Activated CD4-positive, CD25-positive, alpha-beta regulatory T cell (primary cell): Measurements from ENCODE around the gene SPOCK2.

Experiments used
- DNase-seq, 4 experiments: peaks; one replicate each; lab custom pipeline; 2025; lab: John Stamatoyannopoulos, UW

Gene SPOCK2

DNA sequence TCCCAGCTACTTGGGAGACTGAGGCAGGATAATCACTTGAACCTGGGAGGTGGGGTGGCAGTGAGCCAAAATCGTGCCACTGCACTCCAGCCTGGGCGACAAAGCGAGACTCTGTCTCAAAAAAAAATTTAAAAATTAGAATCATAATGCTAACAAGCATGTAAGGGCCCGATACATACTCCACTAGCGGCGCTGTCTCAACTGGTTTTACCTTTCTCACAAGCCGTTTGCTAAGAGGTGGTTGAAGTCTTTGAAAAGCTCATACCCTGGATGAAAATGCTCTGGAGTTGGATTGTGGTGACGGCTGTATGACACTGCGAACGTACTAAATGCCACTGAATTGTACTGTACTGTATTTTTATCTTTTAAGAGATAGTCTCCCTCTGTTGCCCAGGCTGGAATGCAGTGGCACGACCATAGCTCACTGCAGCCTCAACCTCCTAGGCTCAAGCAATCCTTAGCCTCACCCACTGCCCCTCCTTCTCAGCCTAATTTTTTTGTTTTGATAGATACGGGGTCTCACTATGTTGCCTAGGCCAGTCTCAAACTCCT, 29.9 kb downstream of the SPOCK2 start:
- DNase-seq = no peak

DNA sequence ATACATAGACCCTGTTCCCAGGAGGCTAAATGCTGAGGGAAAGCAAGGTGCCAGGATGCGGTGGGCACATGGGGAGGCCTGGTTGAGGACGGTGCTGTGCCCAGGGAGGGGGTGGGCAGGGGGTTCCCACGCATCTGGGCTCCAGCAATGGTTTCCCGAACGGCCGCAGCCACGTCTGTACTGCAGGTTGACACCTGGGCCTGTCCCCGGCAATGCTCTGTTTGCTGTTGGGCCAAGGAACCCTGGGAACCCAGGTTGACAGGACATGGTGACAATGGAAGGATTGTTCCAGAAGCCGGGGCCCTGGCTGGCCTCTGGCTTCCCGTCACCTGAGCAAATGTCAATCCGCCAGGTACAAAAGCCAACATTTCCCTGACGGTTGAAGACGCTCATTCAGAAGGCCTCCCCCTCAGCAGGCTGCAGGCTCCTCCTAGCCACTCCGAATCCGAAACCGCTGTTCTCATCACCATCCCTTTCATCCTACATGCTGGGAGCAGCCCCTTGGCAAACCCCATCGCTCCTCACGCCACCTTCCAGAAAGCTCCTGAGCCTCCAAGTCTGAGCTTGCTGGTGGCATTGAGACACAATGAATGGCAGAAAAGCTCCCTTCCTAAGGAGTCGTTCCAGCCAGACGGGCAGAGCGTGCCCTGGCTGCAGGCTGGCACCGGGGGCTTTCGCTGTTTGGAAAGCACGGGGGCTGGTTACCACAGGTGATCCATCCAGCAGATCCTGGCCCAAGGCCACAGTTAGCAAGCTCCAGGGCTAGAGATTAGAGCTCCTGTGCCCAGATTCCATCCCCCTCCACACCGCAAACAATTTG, 31.2 kb downstream of the SPOCK2 start:
- DNase-seq = no peak

DNA sequence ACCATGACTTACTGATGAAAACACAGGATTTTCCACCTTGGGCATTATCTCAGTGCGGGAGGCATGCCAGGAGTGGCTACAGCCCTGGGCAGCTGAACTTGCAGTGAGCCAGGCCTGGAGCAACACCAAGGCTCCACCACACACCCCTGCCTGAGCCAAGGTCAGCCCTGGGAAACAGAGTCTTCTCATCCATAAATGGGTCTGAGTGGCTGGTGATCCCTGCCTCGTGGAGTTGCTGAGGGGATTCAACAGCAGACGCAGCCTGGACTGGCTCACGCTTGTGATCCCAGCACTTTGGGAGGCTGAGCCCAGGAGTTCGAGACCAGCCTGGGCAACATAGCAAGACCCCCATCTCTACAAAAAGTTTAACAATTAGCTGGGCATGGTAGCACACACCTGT, 32.2 kb downstream of the SPOCK2 start:
- no peak for DNase-seq

DNA sequence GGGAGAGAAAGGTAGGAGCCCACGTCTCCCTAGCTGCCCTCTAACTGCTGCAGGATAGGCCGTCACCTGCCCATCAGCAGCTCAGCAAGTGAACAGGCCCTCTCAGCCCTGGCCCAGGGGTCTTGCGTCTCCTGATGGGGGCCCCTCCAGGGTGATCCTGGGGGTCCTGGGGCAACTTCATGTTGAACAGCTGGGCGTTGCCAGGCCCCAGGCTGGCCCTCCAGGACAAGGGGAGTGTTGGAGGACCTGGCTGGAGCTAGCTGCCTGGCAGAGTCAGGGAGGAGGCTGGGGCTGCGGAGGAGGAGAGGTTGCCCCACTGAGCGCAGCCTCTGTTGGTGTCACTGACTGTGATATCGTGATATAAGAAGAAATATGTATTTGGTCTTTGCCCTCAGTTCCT, 34.7 kb downstream of the SPOCK2 start:
- no peak for DNase-seq

GRCh38 chr10:72050873-72051272, 37.5 kb downstream of the SPOCK2 start:
- DNase-seq = no peak

DNA sequence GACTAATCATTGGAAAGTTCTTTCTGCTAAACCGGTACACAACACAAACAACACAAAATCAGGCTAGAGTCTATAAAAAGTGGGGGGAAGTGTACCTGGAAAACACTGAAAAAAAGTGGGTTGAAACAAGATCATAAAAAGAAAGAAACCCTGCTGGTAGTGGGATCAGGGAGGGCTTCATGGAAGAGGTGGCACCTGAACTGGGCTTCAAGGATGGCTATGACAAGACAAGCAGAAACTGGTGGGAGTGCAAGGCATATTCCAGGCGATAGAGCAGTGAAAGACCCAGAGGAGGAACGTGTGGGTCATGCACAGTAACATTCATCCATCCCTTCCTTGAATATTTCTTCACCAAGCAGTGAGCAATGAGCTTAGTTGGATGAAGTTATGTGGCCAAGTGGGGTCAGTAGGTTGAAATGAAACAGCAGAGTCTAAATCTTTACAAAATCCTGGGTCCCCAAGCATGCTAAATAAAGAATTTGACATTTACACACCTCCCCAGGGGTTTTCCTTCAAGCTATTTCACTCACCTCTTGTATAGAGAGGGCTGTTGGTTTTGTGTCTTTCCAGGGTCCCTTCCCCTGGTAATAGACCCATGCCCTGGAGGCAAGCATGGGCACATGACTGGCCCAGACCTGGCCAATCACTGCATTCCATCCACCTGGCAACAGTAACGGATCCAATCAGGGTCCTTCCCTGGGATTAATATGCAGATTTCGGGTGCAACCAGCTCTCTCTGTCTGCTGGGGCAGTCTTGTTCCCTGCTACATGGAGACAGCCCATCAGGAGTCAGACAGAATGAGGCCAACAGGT, 38.2 kb downstream of the SPOCK2 start:
- no peak for DNase-seq

DNA sequence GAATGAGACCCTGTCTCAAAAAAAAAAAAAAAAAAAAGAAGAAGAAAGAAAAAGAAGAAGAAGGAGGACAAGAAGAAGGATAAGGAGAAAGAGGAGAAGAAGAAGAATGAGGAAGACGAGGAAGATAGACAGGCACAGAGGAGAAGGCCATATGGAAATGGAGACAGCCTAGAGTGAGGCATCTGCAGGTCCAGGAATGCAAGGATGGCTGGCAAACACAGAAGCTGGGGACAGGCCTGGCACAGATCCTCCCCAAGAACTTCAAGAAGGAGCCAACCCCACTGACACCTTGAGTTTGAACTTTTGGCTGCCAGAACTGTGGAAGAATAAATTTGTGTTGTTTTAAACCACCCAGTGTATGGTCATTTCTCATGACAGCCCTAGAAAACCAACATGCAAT, 38.9 kb downstream of the SPOCK2 start:
- DNase-seq = no peak

- peak; percentile 74 to 91 (median 83) for DNase-seq
Measured at GRCh38 chr10:72048450-72049124, 39.8 kb downstream of the SPOCK2 start.

DNA sequence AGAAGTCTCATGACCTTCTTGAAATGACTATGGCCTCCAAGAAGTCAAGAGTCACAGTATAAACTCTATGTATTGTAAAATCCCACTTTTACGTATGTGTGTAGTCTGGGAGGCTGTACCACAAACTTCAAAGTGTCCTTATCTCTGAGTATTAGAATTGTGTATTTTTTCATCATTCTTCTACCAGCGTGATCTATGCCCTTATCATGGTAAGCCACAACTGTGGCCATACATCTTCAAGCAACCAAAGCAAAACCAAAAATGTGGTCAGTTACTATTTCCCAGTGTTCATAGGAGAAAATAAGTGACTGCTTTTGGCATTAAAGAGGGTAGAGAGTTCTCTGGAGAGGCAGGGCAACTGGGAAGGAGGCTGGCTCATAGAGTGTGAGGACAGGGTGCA, 42.8 kb downstream of the SPOCK2 start:
- no peak for DNase-seq

- no peak for DNase-seq
Measured at GRCh38 chr10:72044417-72045041, 43.8 kb downstream of the SPOCK2 start.

- DNase-seq = no peak
Measured at GRCh38 chr10:72043016-72043834, 45.1 kb downstream of the SPOCK2 start.

DNA sequence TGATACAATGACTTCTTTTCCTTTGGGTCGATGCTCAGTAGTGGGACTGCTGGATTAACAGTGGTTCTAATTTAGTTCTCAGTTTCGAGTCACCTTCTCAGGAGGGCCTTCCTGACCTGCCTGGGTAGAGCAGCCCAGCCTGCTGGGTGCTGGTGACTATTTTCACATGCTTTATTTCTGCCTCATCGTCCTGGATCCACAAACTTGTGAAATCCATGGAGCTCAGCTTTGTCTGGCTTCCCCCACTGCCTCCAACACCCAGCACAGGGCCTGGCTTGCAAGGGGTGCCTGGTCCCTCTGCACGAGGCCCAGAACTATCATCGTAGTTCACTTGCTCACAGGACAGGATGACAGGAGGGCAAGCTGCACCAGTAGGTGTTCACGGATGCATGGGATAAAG, 46.9 kb downstream of the SPOCK2 start:
- no peak for DNase-seq

DNA sequence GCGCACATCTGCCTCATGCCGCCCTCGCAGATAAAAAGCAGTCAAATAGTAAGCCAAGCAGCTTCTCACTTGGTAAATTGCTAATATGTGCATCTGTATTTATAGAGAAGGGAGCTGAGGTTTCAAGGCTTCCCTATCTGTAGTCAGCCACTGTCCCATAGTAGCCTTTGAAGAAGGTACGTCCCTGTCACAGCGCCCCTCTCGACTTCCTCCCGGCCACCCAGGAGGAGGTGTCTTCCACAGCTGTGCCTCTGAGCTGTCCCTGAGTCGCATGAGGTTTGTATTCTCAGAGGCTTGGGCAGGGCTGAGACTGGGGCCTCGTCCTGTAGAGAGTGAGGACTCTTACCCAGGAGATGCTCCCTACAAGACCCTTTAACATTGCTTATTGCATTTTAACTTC, 49.0 kb downstream of the SPOCK2 start:
- no peak for DNase-seq

- no peak for DNase-seq
Measured at GRCh38 chr10:72038458-72039001, 49.8 kb downstream of the SPOCK2 start.

DNA sequence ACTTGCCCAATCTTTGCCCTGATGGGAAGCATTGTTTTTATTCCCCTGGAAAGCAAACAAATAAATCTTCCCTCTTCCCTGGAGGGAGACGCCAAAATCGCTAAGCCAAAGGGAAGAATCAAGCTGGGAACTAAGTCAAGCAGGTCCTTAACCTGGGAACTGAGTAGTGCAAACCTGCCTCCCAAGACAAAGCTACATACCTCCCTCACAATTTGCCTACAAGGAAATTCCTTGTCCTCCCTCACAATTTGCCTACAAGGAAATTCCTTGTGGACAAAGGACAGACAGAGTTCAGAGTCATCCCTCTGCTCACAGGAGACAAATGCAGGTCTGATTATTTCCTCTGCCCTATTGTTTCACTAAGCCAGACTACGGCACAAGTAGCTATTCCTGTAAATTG, 50.5 kb downstream of the SPOCK2 start:
- no peak for DNase-seq

DNA sequence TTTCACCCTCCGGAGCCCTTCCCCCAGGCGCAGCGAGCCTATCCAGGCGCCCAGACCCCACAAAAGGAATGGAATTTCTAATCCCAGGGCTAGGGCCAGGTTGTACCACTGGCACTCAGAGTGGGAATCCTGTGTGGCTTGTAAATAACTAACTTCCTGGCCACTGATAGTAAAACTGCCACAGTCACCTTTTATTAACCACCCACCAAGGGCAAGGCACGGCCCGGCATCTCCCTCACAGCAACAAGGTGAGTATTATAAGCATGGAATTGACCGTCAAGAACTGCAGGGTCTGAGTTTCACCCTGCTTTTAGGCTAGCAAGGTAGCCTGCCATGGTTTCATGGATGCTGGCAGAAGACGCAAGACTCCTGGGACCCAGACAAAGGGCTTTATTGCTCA, 51.1 kb downstream of the SPOCK2 start:
- DNase-seq = no peak

DNA sequence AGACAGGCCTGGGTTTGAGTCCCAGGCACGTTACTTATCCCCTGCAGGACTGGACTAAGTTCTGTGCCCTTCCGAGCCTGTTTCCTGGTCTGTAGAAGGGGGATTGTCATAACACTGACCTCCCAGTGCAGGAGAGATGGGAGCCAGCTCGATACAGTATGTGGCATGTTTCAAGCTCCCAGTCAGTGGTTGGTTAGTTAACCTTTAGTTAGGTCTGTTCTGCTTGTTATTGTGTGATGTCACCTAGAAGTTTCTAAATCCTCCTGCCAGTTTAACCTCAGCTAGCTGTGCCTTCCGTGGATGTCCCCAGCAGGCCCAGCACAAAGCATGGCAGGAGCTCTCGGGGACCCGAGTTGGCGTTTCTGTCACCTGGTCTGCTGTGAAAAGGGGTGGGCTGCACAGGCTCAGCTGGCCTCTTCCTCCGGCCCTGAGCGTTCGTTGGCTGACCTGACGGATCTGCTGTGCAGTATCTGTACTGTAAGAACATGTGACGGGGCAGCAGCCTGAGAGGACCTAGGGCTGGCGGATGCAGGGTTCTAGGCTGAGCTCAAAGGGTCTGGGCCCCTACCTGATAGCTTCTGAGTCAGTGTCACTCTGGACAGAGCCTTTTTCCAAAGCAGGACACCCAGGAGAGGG, 53.0 kb downstream of the SPOCK2 start:
- DNase-seq = no peak

DNA sequence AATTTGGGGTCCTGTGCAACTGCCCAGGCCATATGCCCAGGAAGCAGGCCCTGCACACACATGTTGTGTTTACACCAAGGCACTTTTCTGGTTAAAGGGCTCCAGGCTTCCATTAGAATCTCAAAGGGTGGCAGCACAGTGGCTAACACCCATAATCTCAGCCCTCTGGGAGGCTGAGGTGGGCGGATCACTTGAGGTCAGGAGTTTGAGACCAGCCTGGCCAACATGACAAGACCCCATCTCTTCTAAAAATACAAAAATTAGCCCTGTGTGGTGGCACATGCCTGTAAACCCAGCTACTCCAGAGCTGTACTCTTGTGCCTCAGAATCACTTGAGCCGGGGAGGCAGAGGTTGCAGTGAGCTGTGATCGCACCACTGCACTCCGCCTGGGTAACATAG, 53.6 kb downstream of the SPOCK2 start:
- DNase-seq = no peak

DNA sequence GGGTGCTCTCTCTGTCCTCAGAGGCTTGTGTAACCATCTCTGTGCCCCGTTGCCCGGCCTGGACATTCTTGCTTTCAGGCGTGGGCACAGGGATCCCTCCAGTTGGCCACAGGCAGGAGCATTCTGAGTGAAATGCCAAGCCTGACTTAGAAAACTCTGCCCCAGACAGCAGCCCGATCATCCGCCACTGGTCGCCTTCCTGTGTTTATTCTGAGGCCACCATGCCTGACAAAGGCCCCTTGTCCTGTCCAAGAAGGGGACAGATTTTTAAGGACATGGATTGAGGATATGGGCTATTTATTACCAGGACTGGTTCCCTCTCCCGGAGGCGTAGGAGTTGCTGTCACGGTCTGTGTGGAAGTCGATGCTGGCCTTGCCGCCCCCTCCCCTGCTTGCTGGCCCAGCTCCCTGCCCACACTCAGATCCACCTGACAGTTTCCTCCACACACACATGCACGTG, 54.3 kb downstream of the SPOCK2 start:
- no peak for DNase-seq
